HAP-1 (cell line): ENCODE results near the gene SMC4.

Experiments used
- DNase-seq, 2 experiments: peaks; one replicate each; pipeline ENCODE4 v3.0.0-alpha.2; 2016 to 2020; ENCODE audit warnings: low spot score in 2 of 2
- H3K27me3 ChIP-seq: fragments of 250-450 bp; sonication (Bioruptor Pico); 2 replicates; pipeline ENCODE4 v1.5.1; 2020; ENCODE audit warnings: low read depth, mild to moderate bottlenecking, moderate library complexity
- H3K36me3 ChIP-seq: fragments of 250-450 bp; sonication (Bioruptor Pico); replicated peaks from 2 replicates; pipeline ENCODE4 v1.5.1; 2020; ENCODE audit warnings: mild to moderate bottlenecking
- H3K4me1 ChIP-seq: fragments of 250-450 bp; sonication (Bioruptor Pico); 2 replicates; pipeline ENCODE4 v1.5.1; 2020; ENCODE audit warnings: mild to moderate bottlenecking
- H3K4me3 ChIP-seq: fragments of 250-450 bp; sonication (Bioruptor Pico); 2 replicates; pipeline ENCODE4 v1.5.1; 2020; ENCODE audit warnings: mild to moderate bottlenecking, moderate library complexity
- H3K9me3 ChIP-seq: fragments of 250-450 bp; sonication (Bioruptor Pico); 2 replicates; pipeline ENCODE4 v1.5.1; 2020; ENCODE audit warnings: mild to moderate bottlenecking, moderate library complexity
- in situ Hi-C: fragments of 300-500 bp; cut with MboI; formaldehyde crosslinking; loops from 3 replicates; pipeline ENCODE4 v1.14.3; 2020; ENCODE audit warnings: low sequenced_read_pairs, inconsistent platforms, mixed read lengths

The SMC4 gene

GRCh38 chr3:160460033-160460432 lies 60.6 kb downstream of the SMC4 start:
- Histone ChIP-seq H3K36me3 (no peaks in the 10 kb centered on the region), H3K4me3 (no peak overlapping the region), H3K9me3 (peaks cover 2% of the 10 kb centered on the region; the same call in 1 of the 2 replicates), H3K27me3 (no peaks in the 10 kb centered on the region; the same call in 1 of the 2 replicates), H3K4me1 (peaks cover 8% of the 10 kb centered on the region)
- in situ Hi-C loops: no loop called here
- no peak for DNase-seq

GRCh38 chr3:160464321-160464720 lies 64.9 kb downstream of the SMC4 start:
- Histone ChIP-seq H3K36me3 (no peaks in the 10 kb centered on the region), H3K4me3 (no peak overlapping the region), H3K27me3 (no peaks in the 10 kb centered on the region), H3K4me1 (peaks cover 4% of the 10 kb centered on the region; the same call in 1 of the 2 replicates), H3K9me3 (peaks cover 5% of the 10 kb centered on the region; the same call in 1 of the 2 replicates)
- in situ Hi-C loops: no loop called here
- no peak for DNase-seq

- in situ Hi-C loops: no loop called here
- peaks cover 4% of the 10 kb centered on the region; the same call in 1 of the 2 replicates for H3K4me1 ChIP-seq
- no peak overlapping the region for H3K4me3 ChIP-seq
- no peak for DNase-seq
- no peaks in the 10 kb centered on the region for H3K27me3 ChIP-seq
- H3K9me3 ChIP-seq: peaks cover 7% of the 10 kb centered on the region; the same call in 1 of the 2 replicates
- H3K36me3 ChIP-seq: no peaks in the 10 kb centered on the region
Measured at GRCh38 chr3:160464971-160465370, 65.5 kb downstream of the SMC4 start.

GRCh38 chr3:160470181-160470580 lies 70.7 kb downstream of the SMC4 start:
- in situ Hi-C loops: no loop called here

GRCh38 chr3:160471892-160472291 lies 72.4 kb downstream of the SMC4 start:
- no peak for DNase-seq
- H3K36me3 ChIP-seq: no peaks in the 10 kb centered on the region
- peaks cover 14% of the 10 kb centered on the region; the same call in 1 of the 2 replicates for H3K9me3 ChIP-seq
- no peaks in the 10 kb centered on the region for H3K27me3 ChIP-seq
- H3K4me1 ChIP-seq: no peaks in the 10 kb centered on the region
- in situ Hi-C loops: no loop called here
- no peak overlapping the region for H3K4me3 ChIP-seq

More at GRCh38 chr3:160470181-160470580, 70.7 kb downstream of the SMC4 start:
- Histone ChIP-seq H3K4me1 (no peaks in the 10 kb centered on the region), H3K4me3 (no peak overlapping the region), H3K9me3 (peaks cover 14% of the 10 kb centered on the region; the same call in 1 of the 2 replicates), H3K36me3 (no peaks in the 10 kb centered on the region), H3K27me3 (no peaks in the 10 kb centered on the region)
- no peak for DNase-seq

- in situ Hi-C loops: no loop called here
- no peak for DNase-seq
Measured at GRCh38 chr3:160472344-160472743, 72.9 kb downstream of the SMC4 start.

GRCh38 chr3:160473221-160473620 lies 73.8 kb downstream of the SMC4 start:
- H3K4me1 ChIP-seq: no peaks in the 10 kb centered on the region
- in situ Hi-C loops: no loop called here
- no peak for DNase-seq

More at GRCh38 chr3:160472344-160472743, 72.9 kb downstream of the SMC4 start:
- Histone ChIP-seq H3K27me3 (no peaks in the 10 kb centered on the region), H3K4me3 (no peak overlapping the region), H3K36me3 (no peaks in the 10 kb centered on the region), H3K4me1 (no peaks in the 10 kb centered on the region), H3K9me3 (peaks cover 14% of the 10 kb centered on the region; the same call in 1 of the 2 replicates)

GRCh38 chr3:160473978-160474377 lies 74.5 kb downstream of the SMC4 start:
- DNase-seq: no peak
- Histone ChIP-seq H3K27me3 (no peaks in the 10 kb centered on the region), H3K36me3 (no peaks in the 10 kb centered on the region), H3K4me3 (no peak overlapping the region), H3K4me1 (no peaks in the 10 kb centered on the region), H3K9me3 (peaks cover 14% of the 10 kb centered on the region; the same call in 1 of the 2 replicates)
- in situ Hi-C loops: no loop called here

More at GRCh38 chr3:160473221-160473620, 73.8 kb downstream of the SMC4 start:
- Histone ChIP-seq H3K27me3 (no peaks in the 10 kb centered on the region), H3K4me3 (no peak overlapping the region), H3K9me3 (peaks cover 14% of the 10 kb centered on the region; the same call in 1 of the 2 replicates), H3K36me3 (no peaks in the 10 kb centered on the region)

GRCh38 chr3:160474416-160474838 lies 75.0 kb downstream of the SMC4 start:
- Histone ChIP-seq H3K4me3 (no peak overlapping the region), H3K27me3 (no peaks in the 10 kb centered on the region), H3K36me3 (no peaks in the 10 kb centered on the region), H3K4me1 (no peaks in the 10 kb centered on the region), H3K9me3 (peaks cover 11% of the 10 kb centered on the region; the same call in 1 of the 2 replicates)
- DNase-seq: no peak
- in situ Hi-C loops: no loop called here

GRCh38 chr3:160475153-160475552 lies 75.7 kb downstream of the SMC4 start:
- in situ Hi-C loops: no loop called here

GRCh38 chr3:160475884-160476283 lies 76.4 kb downstream of the SMC4 start:
- Histone ChIP-seq H3K9me3 (peaks cover 5% of the 10 kb centered on the region; the same call in 1 of the 2 replicates), H3K4me1 (no peaks in the 10 kb centered on the region), H3K4me3 (no peak overlapping the region), H3K36me3 (no peaks in the 10 kb centered on the region), H3K27me3 (no peaks in the 10 kb centered on the region)
- in situ Hi-C loops: no loop called here
- no peak for DNase-seq

More at GRCh38 chr3:160475153-160475552, 75.7 kb downstream of the SMC4 start:
- no peaks in the 10 kb centered on the region for H3K36me3 ChIP-seq
- H3K27me3 ChIP-seq: no peaks in the 10 kb centered on the region
- H3K4me1 ChIP-seq: no peaks in the 10 kb centered on the region
- DNase-seq: no peak
- peaks cover 8% of the 10 kb centered on the region; the same call in 1 of the 2 replicates for H3K9me3 ChIP-seq
- H3K4me3 ChIP-seq: no peak overlapping the region

GRCh38 chr3:160477750-160478149 lies 78.3 kb downstream of the SMC4 start:
- H3K36me3 ChIP-seq: no peaks in the 10 kb centered on the region
- no peaks in the 10 kb centered on the region for H3K9me3 ChIP-seq
- no peak for DNase-seq
- H3K4me3 ChIP-seq: no peak overlapping the region
- in situ Hi-C loops: no loop called here
- H3K4me1 ChIP-seq: no peaks in the 10 kb centered on the region
- H3K27me3 ChIP-seq: no peaks in the 10 kb centered on the region

GRCh38 chr3:160478338-160478737 lies 78.9 kb downstream of the SMC4 start:
- in situ Hi-C loops: no loop called here

GRCh38 chr3:160479376-160479775 lies 79.9 kb downstream of the SMC4 start:
- no peak for DNase-seq
- Histone ChIP-seq H3K4me3 (no peak overlapping the region), H3K4me1 (no peaks in the 10 kb centered on the region), H3K9me3 (no peaks in the 10 kb centered on the region), H3K27me3 (no peaks in the 10 kb centered on the region), H3K36me3 (no peaks in the 10 kb centered on the region)
- in situ Hi-C loops: no loop called here

More at GRCh38 chr3:160478338-160478737, 78.9 kb downstream of the SMC4 start:
- no peaks in the 10 kb centered on the region for H3K4me1 ChIP-seq
- no peak overlapping the region for H3K4me3 ChIP-seq
- no peaks in the 10 kb centered on the region for H3K9me3 ChIP-seq
- H3K36me3 ChIP-seq: no peaks in the 10 kb centered on the region
- DNase-seq: no peak
- H3K27me3 ChIP-seq: no peaks in the 10 kb centered on the region

GRCh38 chr3:160480931-160481330 lies 81.5 kb downstream of the SMC4 start:
- no peaks in the 10 kb centered on the region for H3K27me3 ChIP-seq
- in situ Hi-C loops: no loop called here
- H3K4me1 ChIP-seq: no peaks in the 10 kb centered on the region
- DNase-seq: no peak
- H3K4me3 ChIP-seq: no peak overlapping the region
- no peaks in the 10 kb centered on the region for H3K9me3 ChIP-seq
- no peaks in the 10 kb centered on the region for H3K36me3 ChIP-seq
